Stimulated activated naive B cell treated with anti-CD40 and anti-IgM and Interleukin-4, amounts not matched to agents 10 μg/mL and 1 μg/mL and 100 μg/mL, for 72 hours (primary cell): Measurements from ENCODE around the gene GFER.

Source experiments
- ATAC-seq, 2 donors: fragments of 150-1000 bp; cut with Tn5 transposase; replicated peaks; 2 replicates each; pipeline ENCODE4 v1.10.0; 2021; ENCODE audit warnings: moderate library complexity in 1 of 2
- DNase-seq: peaks from one replicate; pipeline ENCODE4 v3.0.0; 2021
- H3K27ac Mint-ChIP-seq: one replicate; pipeline ENCODE4 v1.8.0; 2022; ENCODE audit warnings: mild to moderate bottlenecking, mixed read lengths
- H3K27me3 Mint-ChIP-seq, 2 donors: one replicate each; pipeline ENCODE4 v1.8.0; 2022; ENCODE audit warnings: mixed read lengths in 2 of 2
- H3K36me3 Mint-ChIP-seq, 2 donors: one replicate each; pipeline ENCODE4 v1.8.0; 2022; ENCODE audit warnings: mixed read lengths in 2 of 2, mild to moderate bottlenecking in 1 of 2
- H3K4me1 Mint-ChIP-seq, 2 donors: one replicate each; pipeline ENCODE4 v1.8.0; 2022; ENCODE audit warnings: mixed read lengths in 2 of 2, mild to moderate bottlenecking in 1 of 2
- H3K4me3 Mint-ChIP-seq, 2 donors: one replicate each; pipeline ENCODE4 v1.8.0; 2022; ENCODE audit warnings: mild to moderate bottlenecking in 2 of 2, mixed read lengths in 2 of 2, moderate library complexity in 1 of 2
- H3K9me3 Mint-ChIP-seq, 2 donors: one replicate each; pipeline ENCODE4 v1.8.0; 2022; ENCODE audit warnings: mixed read lengths in 2 of 2, mild to moderate bottlenecking in 1 of 2

The GFER gene

GRCh38 chr16:1998852-1999801, 15.1 kb downstream of the GFER start:
- Mint-ChIP-seq H3K4me3 (no peak overlapping the region), H3K36me3 (peaks cover 32 to 48% of the 10 kb centered on the region in 2 donors), H3K27me3 (no peaks in the 10 kb centered on the region), H3K9me3 (no peaks in the 10 kb centered on the region), H3K4me1 (peaks cover 4 to 7% of the 10 kb centered on the region in 2 donors), H3K27ac (no peak overlapping the region)
- ATAC-seq (no peak), DNase-seq (no peak)

GRCh38 chr16:1999866-2000514, 16.0 kb downstream of the GFER start:
- no peak for ATAC-seq
- Mint-ChIP-seq H3K27ac (no peak overlapping the region), H3K4me3 (no peak overlapping the region), H3K36me3 (peaks cover 32 to 49% of the 10 kb centered on the region in 2 donors), H3K27me3 (no peaks in the 10 kb centered on the region), H3K9me3 (no peaks in the 10 kb centered on the region), H3K4me1 (peaks cover 6 to 16% of the 10 kb centered on the region in 2 donors)
- no peak for DNase-seq

- H3K27me3 Mint-ChIP-seq = no peaks in the 10 kb centered on the region
- no peak for DNase-seq
- H3K36me3 Mint-ChIP-seq = peaks cover 31 to 48% of the 10 kb centered on the region in 2 donors
- no peak overlapping the region for H3K4me3 Mint-ChIP-seq
- H3K4me1 Mint-ChIP-seq = peaks cover 9 to 25% of the 10 kb centered on the region in 2 donors
- no peaks in the 10 kb centered on the region for H3K9me3 Mint-ChIP-seq
- H3K27ac Mint-ChIP-seq = no peak overlapping the region
- no peak for ATAC-seq
Observed at GRCh38 chr16:2001035-2001434, 17.0 kb downstream of the GFER start.

GRCh38 chr16:2001456-2002355, 17.7 kb downstream of the GFER start:
- Mint-ChIP-seq H3K4me1 (peaks cover 16 to 29% of the 10 kb centered on the region in 2 donors), H3K36me3 (peaks cover 37 to 51% of the 10 kb centered on the region in 2 donors), H3K27me3 (no peaks in the 10 kb centered on the region), H3K9me3 (no peaks in the 10 kb centered on the region), H3K4me3 (no peak overlapping the region), H3K27ac (no peak overlapping the region)
- DNase-seq (no peak), ATAC-seq (no peak)

GRCh38 chr16:2002406-2003230, 18.6 kb downstream of the GFER start:
- peaks cover 24 to 38% of the 10 kb centered on the region in 2 donors for H3K4me1 Mint-ChIP-seq
- peaks cover 42 to 50% of the 10 kb centered on the region in 2 donors for H3K36me3 Mint-ChIP-seq
- peak; percentile 0 for DNase-seq
- H3K9me3 Mint-ChIP-seq = no peaks in the 10 kb centered on the region
- no peak overlapping the region for H3K27ac Mint-ChIP-seq
- ATAC-seq = no peak
- no peaks in the 10 kb centered on the region for H3K27me3 Mint-ChIP-seq
- no peak overlapping the region for H3K4me3 Mint-ChIP-seq

- Mint-ChIP-seq H3K36me3 (peaks cover 42 to 53% of the 10 kb centered on the region in 2 donors), H3K4me1 (peaks cover 30 to 45% of the 10 kb centered on the region in 2 donors), H3K27me3 (no peaks in the 10 kb centered on the region), H3K27ac (no peak overlapping the region), H3K9me3 (no peaks in the 10 kb centered on the region), H3K4me3 (no peak overlapping the region)
- no peak for DNase-seq
- no peak for ATAC-seq
Observed at GRCh38 chr16:2003231-2003826, 19.3 kb downstream of the GFER start.

- Mint-ChIP-seq H3K27ac (peak overlapping the region; percentile 65), H3K27me3 (no peaks in the 10 kb centered on the region), H3K9me3 (no peaks in the 10 kb centered on the region), H3K4me3 (peak overlapping the region; percentile 21 to 49), H3K4me1 (peaks cover 35 to 52% of the 10 kb centered on the region in 2 donors), H3K36me3 (peaks cover 39 to 54% of the 10 kb centered on the region in 2 donors)
- ATAC-seq = peak; percentile 95 to 97
- peak; percentile 80 for DNase-seq
Observed at GRCh38 chr16:2003827-2004641, 20.0 kb downstream of the GFER start.

- peaks cover 35 to 52% of the 10 kb centered on the region in 2 donors for H3K4me1 Mint-ChIP-seq
- DNase-seq (no peak), ATAC-seq (no peak)
- peak overlapping the region in 1 of 2 donors; percentile 65 for H3K4me3 Mint-ChIP-seq
- peak overlapping the region; percentile 71 for H3K27ac Mint-ChIP-seq
- no peaks in the 10 kb centered on the region for H3K9me3 Mint-ChIP-seq
- no peaks in the 10 kb centered on the region for H3K27me3 Mint-ChIP-seq
- H3K36me3 Mint-ChIP-seq = peaks cover 37 to 50% of the 10 kb centered on the region in 2 donors
Observed at GRCh38 chr16:2004795-2005517, 21.0 kb downstream of the GFER start.

- H3K27me3 Mint-ChIP-seq = no peaks in the 10 kb centered on the region
- H3K4me3 Mint-ChIP-seq = peak overlapping the region; percentile 53 to 74
- peaks cover 38 to 58% of the 10 kb centered on the region in 2 donors for H3K4me1 Mint-ChIP-seq
- peaks cover 33 to 50% of the 10 kb centered on the region in 2 donors for H3K36me3 Mint-ChIP-seq
- no peaks in the 10 kb centered on the region for H3K9me3 Mint-ChIP-seq
- peak overlapping the region; percentile 25 for H3K27ac Mint-ChIP-seq
- no peak for ATAC-seq
- no peak for DNase-seq
Observed at GRCh38 chr16:2005646-2006045, 21.7 kb downstream of the GFER start.

GRCh38 chr16:2006317-2006716, 22.3 kb downstream of the GFER start:
- DNase-seq = no peak
- Mint-ChIP-seq H3K36me3 (peaks cover 28 to 46% of the 10 kb centered on the region in 2 donors), H3K4me3 (peak overlapping the region; percentile 48 to 74), H3K4me1 (peaks cover 38 to 58% of the 10 kb centered on the region in 2 donors), H3K9me3 (no peaks in the 10 kb centered on the region), H3K27ac (peak overlapping the region; percentile 25), H3K27me3 (no peaks in the 10 kb centered on the region)
- ATAC-seq = no peak

GRCh38 chr16:2007081-2007836, 23.3 kb downstream of the GFER start:
- peak overlapping the region; percentile 51 for H3K27ac Mint-ChIP-seq
- H3K4me1 Mint-ChIP-seq = peaks cover 38 to 58% of the 10 kb centered on the region in 2 donors
- DNase-seq (no peak), ATAC-seq (no peak)
- H3K9me3 Mint-ChIP-seq = no peaks in the 10 kb centered on the region
- peak overlapping the region; percentile 93 for H3K4me3 Mint-ChIP-seq
- no peaks in the 10 kb centered on the region for H3K27me3 Mint-ChIP-seq
- peaks cover 26 to 45% of the 10 kb centered on the region in 2 donors for H3K36me3 Mint-ChIP-seq
